ENCODE results near the gene RAPSN. TPM values are rescaled to one million over a fixed set of nuclear protein-coding genes. Genes with fewer than 3 reads are reported as not detected.

Gene RAPSN
- 0.59 TPM for polyA plus RNA-seq (2012; ENCODE audit: missing spikeins)

DNA sequence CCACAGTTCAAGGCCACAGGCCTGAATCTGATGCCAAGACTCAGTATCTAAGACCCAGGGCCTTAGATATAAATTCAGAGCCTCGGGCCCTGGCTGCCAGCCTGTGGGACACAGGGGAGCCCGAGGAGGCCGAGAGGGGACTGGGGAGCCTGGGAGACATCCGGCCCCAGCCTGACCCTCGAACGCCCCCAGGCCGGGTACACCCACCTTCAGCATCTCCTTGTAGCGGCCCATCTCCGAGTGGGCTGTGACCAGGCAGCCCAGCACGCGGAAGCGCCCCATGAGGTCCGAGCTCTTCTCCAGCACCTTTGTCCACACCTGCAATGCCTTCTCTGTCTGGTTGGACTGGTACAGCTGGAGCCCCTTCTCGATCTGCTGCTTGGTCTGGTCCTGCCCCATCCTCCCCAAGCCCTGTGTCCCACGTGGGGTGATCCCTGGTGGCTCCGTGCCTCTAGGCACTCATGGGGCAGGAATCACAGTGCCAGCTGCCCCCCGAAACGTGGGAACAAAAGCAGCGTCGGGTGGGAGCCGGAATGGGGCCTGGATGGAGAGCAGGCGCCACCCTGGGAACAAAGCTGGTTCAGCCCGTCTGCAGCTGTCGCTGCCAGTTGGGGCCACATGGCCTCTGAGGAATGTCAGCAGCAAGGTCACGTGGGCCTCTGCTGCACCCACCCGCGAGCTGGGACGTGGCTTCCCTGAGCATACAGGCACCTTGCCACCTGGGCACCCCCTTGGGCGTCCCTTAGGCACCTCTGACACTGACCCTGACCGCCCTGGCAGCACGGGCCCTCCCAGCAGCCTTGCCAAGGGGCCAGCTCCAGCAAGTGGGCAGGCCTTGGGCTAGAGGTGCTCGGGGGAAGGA is at the start of gene RAPSN:
Gene RAPSN, minus strand, starts transcription at position 571 of the 862 bp plus-strand sequence. Its CDS starts 172 bp downstream, at position 399.
- no peak for TF ChIP-seq TAF1 (IDR thresholded peaks at IDR 0.05; ENCODE audit: borderline replicate concordance, low read depth, low read length)
- TF ChIP-seq POLR2A (IDR thresholded peaks at IDR 0.05; ENCODE audit: low read depth, low read length): no peak
- no peak for TF ChIP-seq POLR2AphosphoS5 (IDR thresholded peaks at IDR 0.05; ENCODE audit: low read depth, low read length)
- DNase-seq (ENCODE audit: insufficient read length) (no peak), FAIRE-seq (no peak)

GRCh38 chr11:47498149-47498548 is 49.2 kb upstream of the RAPSN start:
- FAIRE-seq (peak; percentile 30), DNase-seq (ENCODE audit: insufficient read length) (no peak)
- TF ChIP-seq TAF1 (IDR thresholded peaks at IDR 0.05; ENCODE audit: borderline replicate concordance, low read depth, low read length) (no peak), POLR2AphosphoS5 (IDR thresholded peaks at IDR 0.05; ENCODE audit: low read depth, low read length) (no peak), POLR2A (IDR thresholded peaks at IDR 0.05; ENCODE audit: low read depth, low read length) (no peak)

- FAIRE-seq: no peak
- no peak for DNase-seq (ENCODE audit: insufficient read length)
- TF ChIP-seq POLR2A (IDR thresholded peaks at IDR 0.05; ENCODE audit: low read depth, low read length) (no peak), POLR2AphosphoS5 (IDR thresholded peaks at IDR 0.05; ENCODE audit: low read depth, low read length) (no peak), TAF1 (IDR thresholded peaks at IDR 0.05; ENCODE audit: borderline replicate concordance, low read depth, low read length) (no peak)
Measured at GRCh38 chr11:47496808-47497207, 47.9 kb upstream of the RAPSN start.

GRCh38 chr11:47495856-47496217 is 46.9 kb upstream of the RAPSN start:
- DNase-seq (ENCODE audit: insufficient read length) (no peak), FAIRE-seq (no peak)
- TF ChIP-seq POLR2AphosphoS5 (IDR thresholded peaks at IDR 0.05; ENCODE audit: low read depth, low read length): no peak
- TF ChIP-seq TAF1 (IDR thresholded peaks at IDR 0.05; ENCODE audit: borderline replicate concordance, low read depth, low read length): no peak
- TF ChIP-seq POLR2A (IDR thresholded peaks at IDR 0.05; ENCODE audit: low read depth, low read length): no peak

DNA sequence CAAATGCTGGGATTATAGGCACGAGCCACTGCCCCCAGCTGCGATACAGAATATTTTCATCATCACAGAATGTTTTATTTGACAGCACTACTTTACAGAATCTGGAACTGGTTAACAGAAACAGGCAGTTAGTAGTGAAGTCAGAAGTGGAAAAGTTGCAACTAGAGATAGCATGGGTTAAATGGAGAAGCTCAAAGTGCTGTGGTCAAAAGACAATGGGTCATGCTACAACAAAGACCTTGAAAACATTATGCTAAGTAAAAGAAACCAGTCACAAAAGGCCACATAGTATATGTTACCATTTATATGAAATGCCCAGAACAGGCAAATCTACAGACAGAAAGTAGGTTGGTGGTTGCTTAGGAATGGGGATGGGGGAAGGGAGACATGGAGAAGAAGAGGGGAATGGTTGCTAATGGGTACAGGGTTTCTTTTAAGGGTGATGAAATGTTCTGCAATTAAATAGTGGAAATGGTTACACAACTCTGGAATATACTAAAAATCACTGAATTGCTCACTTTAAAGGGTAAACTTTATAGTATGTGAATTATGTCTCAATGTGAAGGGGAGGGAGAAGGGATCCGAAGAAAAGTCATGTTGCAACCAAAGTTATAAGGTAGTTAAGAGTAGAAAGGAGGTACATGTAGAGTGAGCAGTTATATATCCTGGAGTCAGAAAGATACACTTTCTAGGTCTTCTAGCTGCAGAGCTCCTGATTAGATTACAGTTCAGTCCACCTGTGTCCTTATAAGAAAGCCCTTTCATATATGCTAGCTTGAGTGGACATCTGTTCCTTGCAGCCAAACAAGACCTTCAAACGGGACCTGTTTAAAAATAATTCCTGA is 46.3 kb upstream of the RAPSN start:
- TF ChIP-seq POLR2AphosphoS5 (IDR thresholded peaks at IDR 0.05; ENCODE audit: low read depth, low read length): no peak
- no peak for TF ChIP-seq TAF1 (IDR thresholded peaks at IDR 0.05; ENCODE audit: borderline replicate concordance, low read depth, low read length)
- TF ChIP-seq POLR2A (IDR thresholded peaks at IDR 0.05; ENCODE audit: low read depth, low read length): no peak
- FAIRE-seq (no peak), DNase-seq (ENCODE audit: insufficient read length) (no peak)

DNA sequence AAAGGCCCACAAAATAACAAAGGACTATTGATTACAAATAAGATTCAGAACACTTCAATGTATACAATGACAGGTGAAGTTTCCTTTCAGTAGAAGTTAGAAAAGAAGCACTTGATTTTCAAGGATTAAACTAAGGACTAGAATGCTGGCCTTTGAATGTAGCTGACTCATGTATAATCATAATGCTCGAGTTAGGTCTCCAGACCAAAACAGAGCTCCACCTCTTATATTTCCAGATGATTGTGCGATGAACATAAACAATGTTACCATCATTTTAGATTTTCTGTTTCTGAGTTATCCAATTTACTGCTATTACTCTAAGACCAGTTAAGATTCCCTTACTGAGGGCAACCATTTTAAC is 40.4 kb upstream of the RAPSN start:
- TF ChIP-seq POLR2A (IDR thresholded peaks at IDR 0.05; ENCODE audit: low read depth, low read length) (no peak), TAF1 (IDR thresholded peaks at IDR 0.05; ENCODE audit: borderline replicate concordance, low read depth, low read length) (no peak), POLR2AphosphoS5 (IDR thresholded peaks at IDR 0.05; ENCODE audit: low read depth, low read length) (no peak)
- DNase-seq (ENCODE audit: insufficient read length) (no peak), FAIRE-seq (no peak)

- no peak for DNase-seq (ENCODE audit: insufficient read length)
- FAIRE-seq: peak; percentile 36
- TF ChIP-seq POLR2A (IDR thresholded peaks at IDR 0.05; ENCODE audit: low read depth, low read length) (no peak), TAF1 (IDR thresholded peaks at IDR 0.05; ENCODE audit: borderline replicate concordance, low read depth, low read length) (no peak), POLR2AphosphoS5 (IDR thresholded peaks at IDR 0.05; ENCODE audit: low read depth, low read length) (no peak)
Measured at GRCh38 chr11:47488674-47489394, 39.9 kb upstream of the RAPSN start.

- DNase-seq (ENCODE audit: insufficient read length) (no peak), FAIRE-seq (no peak)
- no peak for TF ChIP-seq TAF1 (IDR thresholded peaks at IDR 0.05; ENCODE audit: borderline replicate concordance, low read depth, low read length)
- TF ChIP-seq POLR2A (IDR thresholded peaks at IDR 0.05; ENCODE audit: low read depth, low read length): no peak
- TF ChIP-seq POLR2AphosphoS5 (IDR thresholded peaks at IDR 0.05; ENCODE audit: low read depth, low read length): no peak
Measured at GRCh38 chr11:47488111-47488510, 39.2 kb upstream of the RAPSN start.

DNA sequence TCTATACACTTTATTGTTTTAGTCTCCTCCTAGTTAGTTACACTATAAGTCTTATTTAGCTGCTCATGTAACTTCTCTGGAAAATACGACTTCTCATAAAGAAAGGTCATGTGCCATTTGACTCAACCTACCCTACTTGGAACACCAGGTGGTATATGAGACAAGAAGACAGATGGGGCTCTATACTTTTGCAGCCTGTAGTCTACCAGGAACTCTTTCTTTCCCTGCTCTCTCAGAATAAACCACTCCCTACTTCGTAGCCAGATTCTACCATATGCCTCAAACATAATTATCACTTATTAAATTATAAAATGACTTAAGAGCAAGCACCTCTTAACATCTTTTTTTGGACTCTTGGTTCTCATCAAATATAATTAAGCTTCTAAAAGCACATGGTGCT is 38.5 kb upstream of the RAPSN start:
- TF ChIP-seq TAF1 (IDR thresholded peaks at IDR 0.05; ENCODE audit: borderline replicate concordance, low read depth, low read length): no peak
- no peak for TF ChIP-seq POLR2A (IDR thresholded peaks at IDR 0.05; ENCODE audit: low read depth, low read length)
- TF ChIP-seq POLR2AphosphoS5 (IDR thresholded peaks at IDR 0.05; ENCODE audit: low read depth, low read length): no peak
- no peak for FAIRE-seq
- DNase-seq (ENCODE audit: insufficient read length): no peak

DNA sequence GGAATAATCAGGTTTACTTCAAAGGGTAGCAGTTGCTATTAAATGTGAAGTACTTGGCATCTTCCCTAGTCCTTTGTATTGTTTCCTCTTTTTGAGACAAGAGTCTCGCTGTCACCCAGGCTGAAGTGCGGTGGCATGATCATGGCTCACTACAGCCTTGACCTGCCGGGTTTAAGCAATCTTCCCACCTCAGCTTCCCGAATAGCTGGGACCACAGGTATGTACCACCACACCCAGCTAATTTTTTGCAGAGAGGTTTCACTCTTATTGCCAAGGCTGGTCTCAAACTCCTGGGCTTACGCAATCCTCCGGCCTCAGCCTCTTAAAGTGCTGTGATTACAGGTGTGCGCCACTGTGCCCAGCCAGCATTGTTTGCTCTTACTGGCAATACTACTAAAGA is 36.2 kb upstream of the RAPSN start:
- no peak for FAIRE-seq
- TF ChIP-seq TAF1 (IDR thresholded peaks at IDR 0.05; ENCODE audit: borderline replicate concordance, low read depth, low read length): no peak
- TF ChIP-seq POLR2A (IDR thresholded peaks at IDR 0.05; ENCODE audit: low read depth, low read length): no peak
- TF ChIP-seq POLR2AphosphoS5 (IDR thresholded peaks at IDR 0.05; ENCODE audit: low read depth, low read length): no peak
- no peak for DNase-seq (ENCODE audit: insufficient read length)

DNA sequence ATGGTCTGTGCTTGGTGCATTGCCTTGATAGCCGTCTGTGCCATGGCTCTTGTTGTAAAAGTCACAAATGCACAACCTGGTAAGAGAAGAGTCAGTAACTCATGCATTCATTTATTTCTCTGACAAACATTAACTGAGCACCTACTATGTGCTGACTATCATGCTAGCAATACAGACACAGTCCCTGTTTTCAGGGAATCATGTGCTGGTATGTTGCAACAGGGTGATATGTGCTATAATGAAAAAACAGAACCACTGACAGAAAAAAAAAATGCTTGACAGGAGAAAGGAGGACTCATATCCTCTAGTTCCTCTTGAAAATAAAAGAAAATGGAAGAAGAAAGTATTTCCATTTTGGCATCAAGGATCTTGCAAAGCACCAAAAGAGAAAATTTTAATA is 34.5 kb upstream of the RAPSN start:
- TF ChIP-seq POLR2A (IDR thresholded peaks at IDR 0.05; ENCODE audit: low read depth, low read length): no peak
- no peak for TF ChIP-seq TAF1 (IDR thresholded peaks at IDR 0.05; ENCODE audit: borderline replicate concordance, low read depth, low read length)
- TF ChIP-seq POLR2AphosphoS5 (IDR thresholded peaks at IDR 0.05; ENCODE audit: low read depth, low read length): no peak
- DNase-seq (ENCODE audit: insufficient read length) (no peak), FAIRE-seq (no peak)
